Hematopoietic multipotent progenitor cell treated with erythropoietin and hydrocortisone succinate and interleukin-3 and kit ligand, for 4 days (in vitro differentiated cells): Measurements from ENCODE around the gene HINT3.
"Not testable (repeated sequence)": the region's sequence is repeated elsewhere in the genome, so short reads cannot be mapped to it uniquely, and the experiment has no call there.

ENCODE experiments used
- DNase-seq: peaks from one replicate; pipeline ENCODE4 v3.0.0-alpha.2; 2015

The HINT3 gene

DNA sequence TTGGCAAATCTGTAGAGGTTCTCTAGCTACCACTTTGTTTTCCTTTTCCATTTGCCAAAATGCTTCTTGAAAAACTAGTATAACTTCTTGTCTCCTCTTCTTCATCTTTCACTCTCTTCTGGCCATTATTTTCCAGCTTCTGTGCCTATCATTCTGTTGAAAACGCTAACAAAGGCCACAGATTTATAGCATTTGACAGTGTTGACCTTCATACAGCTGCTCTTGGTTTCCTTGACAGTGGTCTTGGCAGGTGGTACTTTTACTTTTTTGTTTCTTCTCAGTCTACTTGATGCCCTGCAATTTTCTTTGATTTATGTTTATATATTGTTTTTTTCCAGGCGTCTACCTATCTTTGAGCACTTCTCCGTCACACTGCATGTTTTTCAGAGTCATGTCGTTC, 53.5 kb downstream of the HINT3 start:
- DNase-seq, result no peak

GRCh38 chr6:126015863-126016262, 59.3 kb downstream of the HINT3 start:
- peak; percentile 11 for DNase-seq

DNA sequence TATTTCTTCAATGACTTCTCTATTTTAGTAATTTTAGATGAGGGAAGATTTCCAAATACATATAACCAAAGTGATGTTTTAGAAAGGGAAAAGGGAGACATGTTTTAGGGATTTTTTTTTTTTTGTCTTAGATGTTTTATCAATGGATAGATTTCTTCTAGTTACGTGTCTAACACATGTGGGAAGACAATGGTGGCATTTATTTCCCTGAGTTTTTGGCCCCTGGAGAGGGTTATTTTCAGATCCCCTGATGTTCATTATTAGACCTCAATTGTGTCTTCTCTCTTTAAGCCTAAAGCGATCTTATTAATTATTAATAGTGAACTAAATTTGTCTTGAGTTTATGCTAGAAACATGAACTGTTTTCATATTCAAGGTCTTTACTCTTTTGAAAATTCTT, 60.0 kb downstream of the HINT3 start:
- DNase-seq, result no peak

GRCh38 chr6:126017668-126018067, 61.1 kb downstream of the HINT3 start:
- DNase-seq, result no peak

- no peak for DNase-seq
These were observed 63.9 kb downstream of the HINT3 start for GRCh38 chr6:126020305-126021050.

DNA sequence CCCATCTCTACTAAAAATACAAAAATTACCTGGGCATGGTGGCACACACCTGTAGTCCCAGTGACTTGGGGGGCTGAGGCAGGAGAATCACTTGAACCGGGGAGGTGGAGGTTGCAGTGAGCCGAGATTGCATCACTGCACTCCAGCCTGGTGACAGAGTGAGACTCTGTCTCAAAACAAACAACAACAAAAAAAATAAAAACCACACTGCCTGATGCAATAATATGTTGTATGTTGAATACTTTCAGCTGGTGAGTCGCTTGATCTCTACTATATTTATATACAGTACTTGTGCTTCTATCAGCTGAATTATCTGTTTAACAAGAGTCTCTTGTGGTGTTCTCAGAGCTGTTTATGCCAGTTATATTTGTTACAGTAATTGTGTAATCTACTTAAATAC, 66.9 kb downstream of the HINT3 start:
- not testable (repeated sequence) for DNase-seq

DNA sequence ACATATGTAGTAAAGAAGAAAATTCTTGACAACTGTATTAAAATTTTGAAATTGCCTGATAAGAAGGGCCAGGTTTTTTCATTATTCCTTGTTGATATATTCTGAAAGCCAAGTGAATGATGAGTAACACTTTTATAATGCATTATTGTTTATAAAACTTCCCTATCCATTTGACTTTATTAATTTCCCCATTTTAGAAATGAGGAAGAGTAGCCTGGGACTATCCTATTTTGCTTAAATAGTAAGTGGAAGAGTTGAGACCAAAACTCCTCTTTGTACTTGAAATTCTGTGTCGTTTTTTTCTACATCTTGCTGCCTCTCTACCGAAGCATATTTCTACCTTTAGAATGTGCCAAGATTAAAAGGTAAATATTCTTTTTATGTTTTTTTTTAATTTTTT, 69.4 kb downstream of the HINT3 start:
- no peak for DNase-seq

GRCh38 chr6:126027601-126028000, 71.0 kb downstream of the HINT3 start:
- no peak for DNase-seq
